GM18505 (cell line): ENCODE data around the gene KATNB1.

Source experiments
- ATAC-seq: cut with Tn5 transposase; IDR thresholded peaks from one replicate; pipeline ENCODE4 v1.9.1; 2021; ENCODE audit not compliant: unreplicated experiment
- POLR2A ChIP-seq: IDR thresholded peaks from 4 replicates; pipeline ENCODE4 v1.6.1; 2011; ENCODE audit warnings: borderline replicate concordance; ENCODE audit not compliant: insufficient read depth, insufficient read length; ENCODE audit errors: extremely low read depth

Gene KATNB1

DNA sequence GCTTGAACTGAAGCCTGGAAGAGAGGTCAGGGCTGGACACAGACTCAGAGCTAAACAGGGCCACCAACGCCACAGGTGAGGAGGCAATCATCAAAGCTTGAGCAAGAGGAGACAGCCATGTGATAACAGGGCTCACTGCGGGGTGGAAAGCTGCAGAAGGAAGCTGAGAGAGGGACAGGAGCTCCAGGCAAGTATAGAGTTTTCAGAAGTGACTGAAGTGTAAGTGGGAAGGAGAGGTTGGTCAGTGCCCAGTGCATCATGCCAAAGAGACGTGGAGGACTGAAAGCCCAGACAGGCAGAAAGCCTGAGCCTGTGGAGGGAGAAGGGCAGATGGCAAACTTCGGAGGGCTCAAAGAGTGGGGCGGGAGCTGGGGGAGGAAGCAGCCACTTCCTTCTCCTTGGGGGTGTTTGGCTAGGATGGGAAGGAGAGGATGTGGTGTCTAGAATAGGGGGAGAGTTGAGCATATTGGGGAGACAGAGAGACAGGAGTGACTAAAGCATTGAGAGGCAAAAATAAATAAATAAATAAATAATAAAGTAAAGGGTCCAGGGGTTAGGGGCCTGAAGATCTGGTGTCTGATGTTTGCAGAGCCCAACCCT, 64.1 kb downstream of the KATNB1 start:
- ATAC-seq, result no peak
- TF ChIP-seq POLR2A, result no peak

- ATAC-seq, result no peak
- TF ChIP-seq POLR2A, result no peak
These were observed 64.9 kb downstream of the KATNB1 start for GRCh38 chr16:57800200-57801097.

DNA sequence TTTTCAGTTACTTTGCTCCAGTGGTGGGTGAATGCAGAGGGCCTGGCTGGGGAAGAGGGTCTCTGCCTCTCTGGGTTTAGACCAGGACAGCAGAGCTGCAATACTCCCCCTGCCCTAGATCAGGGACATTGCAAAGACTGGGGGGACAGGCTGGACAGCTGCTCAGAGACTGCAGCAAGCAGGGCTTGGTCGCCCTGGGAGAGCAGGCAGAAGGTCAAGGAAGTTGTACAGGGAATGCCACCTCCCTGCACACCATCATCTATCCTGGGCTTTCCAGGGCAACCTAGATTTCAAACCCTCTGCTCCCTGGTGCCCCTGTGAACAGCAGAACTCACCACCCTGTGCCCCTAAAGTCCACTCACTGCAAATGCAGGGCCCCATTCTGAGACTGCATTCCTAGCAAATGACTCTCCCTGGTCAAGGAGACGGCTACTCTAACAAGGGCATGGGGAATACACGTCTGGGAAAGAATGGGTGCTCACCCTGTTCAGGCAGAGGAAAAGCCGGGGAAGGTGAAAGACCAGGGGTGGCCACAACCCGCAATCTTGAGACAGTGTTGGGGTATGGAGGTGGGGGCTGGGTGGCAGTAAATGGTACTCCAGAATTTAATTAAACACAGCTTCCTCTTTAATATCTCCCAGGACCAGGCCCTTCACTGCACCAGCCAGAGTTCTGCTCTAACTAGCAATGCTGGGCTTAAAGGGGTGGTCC, 65.7 kb downstream of the KATNB1 start:
- no peak for ATAC-seq
- TF ChIP-seq POLR2A, result no peak

- no peak for TF ChIP-seq POLR2A
- no peak for ATAC-seq
These were observed 66.3 kb downstream of the KATNB1 start for GRCh38 chr16:57801809-57802340.

GRCh38 chr16:57802341-57803133, 67.0 kb downstream of the KATNB1 start, which contains the start of gene KIFC3:
Gene KIFC3 (minus strand): TSS chr16:57802491. CDS start chr16:57798243, 4,248 bp downstream.
- no peak for TF ChIP-seq POLR2A
- ATAC-seq, result no peak

DNA sequence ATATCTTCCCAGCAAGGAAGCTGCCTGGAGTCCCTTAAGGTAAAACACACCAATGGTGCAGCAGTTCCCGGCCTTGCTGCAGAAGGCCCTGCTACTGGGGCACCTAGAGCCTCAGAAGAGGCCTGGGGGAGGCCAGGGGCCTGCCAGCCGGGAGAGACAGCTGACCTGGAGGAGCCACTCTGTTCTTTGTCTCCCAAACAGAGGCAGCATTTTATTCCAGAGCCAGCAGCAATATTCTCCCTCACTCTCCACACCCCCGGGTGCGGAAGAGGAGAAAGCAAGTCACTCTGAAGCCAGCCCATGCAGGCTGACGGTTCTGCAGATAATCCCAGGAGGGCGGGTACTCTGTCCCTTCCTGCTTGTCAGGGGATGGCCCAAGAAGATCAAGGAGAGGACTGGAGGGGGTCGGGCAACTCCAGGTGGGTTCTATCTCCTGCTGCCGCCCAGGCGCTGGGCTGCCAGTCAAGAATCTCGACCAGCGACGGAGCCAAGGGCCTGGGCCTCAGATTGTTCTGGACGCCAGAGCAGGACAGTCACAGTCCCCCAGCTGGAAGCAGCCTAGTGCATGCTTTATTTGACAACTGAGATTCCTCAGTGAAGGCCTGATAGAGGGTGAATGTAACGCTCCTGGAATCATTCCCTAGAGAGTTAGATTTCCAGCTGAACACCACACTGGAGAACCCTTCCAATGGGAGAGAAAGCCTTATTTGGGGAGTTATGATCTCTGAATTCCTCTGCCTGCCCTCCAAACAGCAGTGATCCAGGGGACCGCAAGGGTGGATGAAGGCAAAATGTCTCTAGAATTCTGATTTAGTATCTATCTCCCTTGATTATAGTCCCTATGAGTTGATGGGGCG, 67.8 kb downstream of the KATNB1 start:
- no peak for ATAC-seq
- no peak for TF ChIP-seq POLR2A

- no peak for ATAC-seq
- TF ChIP-seq POLR2A, result no peak
These were observed 68.7 kb downstream of the KATNB1 start for GRCh38 chr16:57804111-57804837.

- no peak for TF ChIP-seq POLR2A
- ATAC-seq, result no peak
These were observed 69.6 kb downstream of the KATNB1 start for GRCh38 chr16:57805176-57805575.
